Measurements from ENCODE around the gene KCTD6. TPM values are rescaled to one million over a fixed set of nuclear protein-coding genes. Genes with fewer than 3 reads are reported as not detected.

KCTD6 gene
- polyA plus RNA-seq, 1 of the 3 experiments (the other 2 are of a cell fraction) = 7.8 TPM

DNA sequence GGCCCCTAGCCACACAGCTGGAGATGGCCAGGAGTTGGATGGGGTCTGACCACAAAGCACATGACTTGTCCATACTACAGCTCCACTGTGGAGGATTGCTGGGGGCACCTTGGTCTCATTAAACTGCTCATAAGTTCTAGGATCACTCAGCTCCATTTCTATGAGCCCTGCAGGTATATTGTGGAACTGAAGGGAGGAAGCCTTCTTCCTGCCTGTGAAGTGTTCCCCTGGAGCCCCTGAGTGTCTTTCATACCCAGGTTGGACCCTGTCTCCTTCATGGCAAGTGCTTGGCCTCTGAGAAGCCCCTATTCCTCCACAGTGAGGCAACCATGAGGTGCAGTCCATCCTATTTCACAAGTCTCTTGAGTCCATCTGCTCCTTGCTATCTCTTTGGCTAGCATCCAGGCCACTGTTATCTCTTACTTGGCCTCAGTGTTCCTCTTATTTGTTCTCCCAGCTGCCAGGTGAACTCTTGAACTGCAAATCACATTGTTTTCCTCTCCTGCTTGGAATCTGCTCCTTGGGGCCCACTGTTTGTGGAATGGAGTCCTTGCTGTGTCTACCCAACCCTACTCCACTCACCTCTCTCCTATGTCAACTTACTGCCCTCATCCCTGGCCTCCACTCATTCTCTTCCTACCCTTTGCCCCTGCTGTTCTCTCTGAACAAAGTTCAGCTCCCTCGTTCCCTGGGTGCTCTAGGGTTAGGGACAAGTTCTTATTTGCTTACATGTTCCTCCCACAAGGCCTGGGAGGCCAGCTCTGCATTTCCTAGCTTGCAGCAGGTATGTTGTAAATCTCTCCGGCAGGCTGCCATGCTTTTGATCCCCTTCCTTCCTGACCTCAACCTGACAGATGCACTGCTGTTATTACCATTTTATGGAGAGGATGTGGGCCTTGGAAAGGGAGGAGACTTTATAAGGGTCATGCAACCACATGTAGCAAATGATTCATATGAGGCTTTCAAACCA is 43.9 kb downstream of the KCTD6 start:
- Histone ChIP-seq H3F3A (replicated peaks; ENCODE audit: insufficient read depth) (peaks cover 4% of the 10 kb centered on the region), H3K9me3 (no peaks in the 10 kb centered on the region), H3K4me3 (ENCODE audit: low read depth in 2 of 2, low read length in 1 of 2) (no peak overlapping the region), H4K20me1 (ENCODE audit: insufficient read depth) (no peaks in the 10 kb centered on the region), H3K27me3 (ENCODE audit: insufficient read depth) (no peaks in the 10 kb centered on the region), H2AFZ (ENCODE audit: low read depth) (no peak overlapping the region), H3K36me3 (replicated peaks in 1 of 2; ENCODE audit: control insufficient read depth in 1 of 2, insufficient read depth in 2 of 2, low read length in 1 of 2) (no peaks in the 10 kb centered on the region), H3K79me2 (ENCODE audit: insufficient read depth) (no peaks in the 10 kb centered on the region), H3K9ac (no peak overlapping the region), H3K4me2 (no peak overlapping the region), H3K9me2 (no peaks in the 10 kb centered on the region), H3K27ac (ENCODE audit: low read depth in 2 of 2, low read length in 1 of 2) (no peak overlapping the region), H3K4me1 (ENCODE audit: control insufficient read depth in 1 of 2, insufficient read depth in 2 of 2, low read depth in 1 of 2, low read length in 1 of 2) (peaks cover 0 to 9% of the 10 kb centered on the region in 2 experiments; a peak in 1 of 4 replicates)
- WGBS (ENCODE audit: low lambda C conversion rate) = 81% methylated on average over 2 of the region's 2 CpGs
- no peak for DNase-seq
- POLR2A ChIA-PET = no interaction called here
- CTCF ChIA-PET = interaction anchor here (1.1 to 12.5 kb wide), 5 partner anchors 33 to 96 kb away, joined by 3 to 99 read pairs (median 12); partner anchors contain the start of gene KCTD6
- TF ChIP-seq, protein P1, sequence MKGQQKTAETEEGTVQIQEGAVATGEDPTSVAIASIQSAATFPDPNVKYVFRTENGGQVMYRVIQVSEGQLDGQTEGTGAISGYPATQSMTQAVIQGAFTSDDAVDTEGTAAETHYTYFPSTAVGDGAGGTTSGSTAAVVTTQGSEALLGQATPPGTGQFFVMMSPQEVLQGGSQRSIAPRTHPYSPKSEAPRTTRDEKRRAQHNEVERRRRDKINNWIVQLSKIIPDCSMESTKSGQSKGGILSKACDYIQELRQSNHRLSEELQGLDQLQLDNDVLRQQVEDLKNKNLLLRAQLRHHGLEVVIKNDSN (IDR thresholded peaks at IDR 0.05; ENCODE audit: borderline replicate concordance, low read depth) = no peak
- TF ChIP-seq ZBTB33 (IDR thresholded peaks at IDR 0.05; ENCODE audit: borderline replicate concordance, low read depth) (no peak), GABPA (IDR thresholded peaks at IDR 0.05; ENCODE audit: low read depth) (no peak), RAD21 (IDR thresholded peaks at IDR 0.05; ENCODE audit: low read length) (no peak), POLR2AphosphoS5 (IDR thresholded peaks at IDR 0.05; ENCODE audit: low read depth, low read length) (no peak), EP300 (IDR thresholded peaks at IDR 0.05; ENCODE audit: borderline replicate concordance in 1 of 2, low read depth in 1 of 2, low read length in 1 of 2) (no peak), MEF2A (IDR thresholded peaks at IDR 0.05; ENCODE audit: borderline replicate concordance, low read depth) (no peak), RFX5 (IDR thresholded peaks at IDR 0.05; ENCODE audit: low read length) (no peak), RCOR1 (IDR thresholded peaks at IDR 0.05; ENCODE audit: low read length) (no peak), FOXJ3 (CRISPR knock-in tag; IDR thresholded peaks at IDR 0.05) (no peak), YY1 (IDR thresholded peaks at IDR 0.05; ENCODE audit: low read depth) (no peak)

Data from SK-N-SH (cell line).